Activated T-helper 1 cell treated with anti-CD3 and anti-CD28 coated beads, Interleukin-12 subunit alpha, Interleukin-12 subunit beta, Interleukin-2, Interleukin-4 antibody, amounts not matched to agents 30 ng/mL and 10 ng/mL and 1 ng/mL, durations not matched to agents 14 hours and 24 hours and 36 hours (primary cell): ENCODE measurements around the gene DIPK1A. TPM values are rescaled to one million over a fixed set of nuclear protein-coding genes. Genes with fewer than 3 reads are reported as not detected.

Experiments
- DNase-seq: peaks from one replicate; pipeline ENCODE4 v3.0.0; 2021; ENCODE audit warnings: low spot score
- H3K27ac Mint-ChIP-seq: one replicate; pipeline ENCODE4 v1.8.0; 2021; ENCODE audit warnings: mild to moderate bottlenecking, mixed read lengths
- H3K27me3 Mint-ChIP-seq: one replicate; pipeline ENCODE4 v1.8.0; 2022; ENCODE audit warnings: mild to moderate bottlenecking, moderate library complexity, mixed read lengths; ENCODE audit not compliant: insufficient read depth
- H3K36me3 Mint-ChIP-seq: one replicate; pipeline ENCODE4 v1.8.0; 2021; ENCODE audit warnings: low read depth, mixed read lengths
- H3K4me1 Mint-ChIP-seq: one replicate; pipeline ENCODE4 v1.8.0; 2021; ENCODE audit warnings: low read depth, mixed read lengths
- H3K4me3 Mint-ChIP-seq: one replicate; pipeline ENCODE4 v1.8.0; 2021; ENCODE audit warnings: mild to moderate bottlenecking, moderate library complexity, mixed read lengths
- H3K9me3 Mint-ChIP-seq: one replicate; pipeline ENCODE4 v1.8.0; 2021; ENCODE audit warnings: mixed read lengths
- intact Hi-C: fragments of 100-400 bp; cut with micrococcal nuclease; formaldehyde crosslinking; loops from one replicate; pipeline ENCODE4 v1.15.1; 2024
- total RNA-seq: library from RNA; stranded (reverse); gene quantifications from 2 replicates; pipeline ENCODE4 v1.2.3, GENCODE V29; 2022

DIPK1A gene
- total RNA-seq, 1 donor from 2014 or later: 20.8 TPM

- Mint-ChIP-seq H3K27ac (no peak overlapping the region), H3K27me3 (no peaks in the 10 kb centered on the region), H3K9me3 (no peaks in the 10 kb centered on the region), H3K4me1 (peaks cover 45% of the 10 kb centered on the region), H3K4me3 (no peak overlapping the region), H3K36me3 (peaks cover 5% of the 10 kb centered on the region)
- no peak for DNase-seq
- intact Hi-C loops: no loop called here
Measured at GRCh38 chr1:92936865-92937264, 24.4 kb downstream of the DIPK1A start.

- Mint-ChIP-seq H3K4me3 (no peak overlapping the region), H3K4me1 (peaks cover 46% of the 10 kb centered on the region), H3K27ac (no peak overlapping the region), H3K9me3 (no peaks in the 10 kb centered on the region), H3K36me3 (peaks cover 7% of the 10 kb centered on the region), H3K27me3 (no peaks in the 10 kb centered on the region)
- DNase-seq: no peak
- intact Hi-C loops: no loop called here
Measured at GRCh38 chr1:92934395-92935378, 26.6 kb downstream of the DIPK1A start.

- Mint-ChIP-seq H3K4me1 (peaks cover 55% of the 10 kb centered on the region), H3K36me3 (peaks cover 15% of the 10 kb centered on the region), H3K4me3 (no peak overlapping the region), H3K27ac (no peak overlapping the region), H3K9me3 (no peaks in the 10 kb centered on the region), H3K27me3 (no peaks in the 10 kb centered on the region)
- no peak for DNase-seq
- intact Hi-C loops: no loop called here
Measured at GRCh38 chr1:92933459-92933858, 27.8 kb downstream of the DIPK1A start.

GRCh38 chr1:92931691-92932090 lies 29.6 kb downstream of the DIPK1A start:
- intact Hi-C loops: no loop called here
- H3K27me3 Mint-ChIP-seq: no peaks in the 10 kb centered on the region
- peaks cover 17% of the 10 kb centered on the region for H3K36me3 Mint-ChIP-seq
- no peaks in the 10 kb centered on the region for H3K9me3 Mint-ChIP-seq
- peaks cover 47% of the 10 kb centered on the region for H3K4me1 Mint-ChIP-seq
- no peak for DNase-seq
- H3K27ac Mint-ChIP-seq: no peak overlapping the region
- no peak overlapping the region for H3K4me3 Mint-ChIP-seq

GRCh38 chr1:92929461-92929860 lies 31.8 kb downstream of the DIPK1A start:
- H3K27ac Mint-ChIP-seq: peak overlapping the region; percentile 44
- peaks cover 16% of the 10 kb centered on the region for H3K36me3 Mint-ChIP-seq
- H3K4me3 Mint-ChIP-seq: no peak overlapping the region
- H3K4me1 Mint-ChIP-seq: peaks cover 34% of the 10 kb centered on the region
- H3K27me3 Mint-ChIP-seq: no peaks in the 10 kb centered on the region
- no peaks in the 10 kb centered on the region for H3K9me3 Mint-ChIP-seq
- intact Hi-C loops: no loop called here
- DNase-seq: no peak

GRCh38 chr1:92927870-92928269 lies 33.4 kb downstream of the DIPK1A start:
- intact Hi-C loops: no loop called here
- peaks cover 26% of the 10 kb centered on the region for H3K4me1 Mint-ChIP-seq

GRCh38 chr1:92926873-92927272 lies 34.4 kb downstream of the DIPK1A start:
- no peaks in the 10 kb centered on the region for H3K27me3 Mint-ChIP-seq

More at GRCh38 chr1:92927870-92928269, 33.4 kb downstream of the DIPK1A start:
- Mint-ChIP-seq H3K9me3 (no peaks in the 10 kb centered on the region), H3K4me3 (no peak overlapping the region), H3K27ac (no peak overlapping the region), H3K36me3 (peaks cover 18% of the 10 kb centered on the region), H3K27me3 (no peaks in the 10 kb centered on the region)
- DNase-seq: no peak

GRCh38 chr1:92924501-92924900 lies 36.8 kb downstream of the DIPK1A start:
- no peak for DNase-seq
- Mint-ChIP-seq H3K9me3 (peaks cover 3% of the 10 kb centered on the region), H3K36me3 (peaks cover 23% of the 10 kb centered on the region), H3K4me1 (peaks cover 7% of the 10 kb centered on the region), H3K27me3 (no peaks in the 10 kb centered on the region), H3K4me3 (no peak overlapping the region), H3K27ac (no peak overlapping the region)
- intact Hi-C loops: no loop called here

More at GRCh38 chr1:92926873-92927272, 34.4 kb downstream of the DIPK1A start:
- Mint-ChIP-seq H3K36me3 (peaks cover 15% of the 10 kb centered on the region), H3K4me1 (peaks cover 22% of the 10 kb centered on the region), H3K9me3 (no peaks in the 10 kb centered on the region), H3K27ac (no peak overlapping the region), H3K4me3 (no peak overlapping the region)
- intact Hi-C loops: no loop called here
- no peak for DNase-seq

- Mint-ChIP-seq H3K27me3 (no peaks in the 10 kb centered on the region), H3K27ac (no peak overlapping the region)
Measured at GRCh38 chr1:92923664-92924063, 37.6 kb downstream of the DIPK1A start.

GRCh38 chr1:92922356-92923035 lies 38.8 kb downstream of the DIPK1A start:
- no peaks in the 10 kb centered on the region for H3K27me3 Mint-ChIP-seq
- DNase-seq: no peak
- peaks cover 3% of the 10 kb centered on the region for H3K9me3 Mint-ChIP-seq
- H3K4me3 Mint-ChIP-seq: no peak overlapping the region
- intact Hi-C loops: no loop called here
- H3K27ac Mint-ChIP-seq: no peak overlapping the region
- H3K36me3 Mint-ChIP-seq: peaks cover 19% of the 10 kb centered on the region
- H3K4me1 Mint-ChIP-seq: peaks cover 3% of the 10 kb centered on the region

More at GRCh38 chr1:92923664-92924063, 37.6 kb downstream of the DIPK1A start:
- H3K4me1 Mint-ChIP-seq: no peaks in the 10 kb centered on the region
- intact Hi-C loops: no loop called here
- H3K36me3 Mint-ChIP-seq: peaks cover 17% of the 10 kb centered on the region
- no peak overlapping the region for H3K4me3 Mint-ChIP-seq
- peaks cover 3% of the 10 kb centered on the region for H3K9me3 Mint-ChIP-seq
- DNase-seq: no peak

GRCh38 chr1:92921031-92922023 lies 39.9 kb downstream of the DIPK1A start:
- no peak for DNase-seq
- H3K9me3 Mint-ChIP-seq: peaks cover 3% of the 10 kb centered on the region
- H3K36me3 Mint-ChIP-seq: peaks cover 16% of the 10 kb centered on the region
- peaks cover 5% of the 10 kb centered on the region for H3K4me1 Mint-ChIP-seq
- intact Hi-C loops: no loop called here
- no peaks in the 10 kb centered on the region for H3K27me3 Mint-ChIP-seq
- no peak overlapping the region for H3K27ac Mint-ChIP-seq
- no peak overlapping the region for H3K4me3 Mint-ChIP-seq

GRCh38 chr1:92916899-92917298 lies 44.4 kb downstream of the DIPK1A start:
- DNase-seq: no peak
- Mint-ChIP-seq H3K4me1 (peaks cover 5% of the 10 kb centered on the region), H3K27ac (no peak overlapping the region), H3K4me3 (no peak overlapping the region), H3K36me3 (peaks cover 16% of the 10 kb centered on the region), H3K9me3 (peaks cover 3% of the 10 kb centered on the region), H3K27me3 (no peaks in the 10 kb centered on the region)
- intact Hi-C loops: no loop called here
